ENCODE measurements around the gene SYNE2. TPM values are rescaled to one million over a fixed set of nuclear protein-coding genes. Genes with fewer than 3 reads are reported as not detected.

The SYNE2 gene
- total and polyA plus RNA-seq, 2 of the 8 experiments (the other 6 are each of a cell fraction or from before 2014, with no cell fraction given), result 32.6 to 46.1 TPM

DNA sequence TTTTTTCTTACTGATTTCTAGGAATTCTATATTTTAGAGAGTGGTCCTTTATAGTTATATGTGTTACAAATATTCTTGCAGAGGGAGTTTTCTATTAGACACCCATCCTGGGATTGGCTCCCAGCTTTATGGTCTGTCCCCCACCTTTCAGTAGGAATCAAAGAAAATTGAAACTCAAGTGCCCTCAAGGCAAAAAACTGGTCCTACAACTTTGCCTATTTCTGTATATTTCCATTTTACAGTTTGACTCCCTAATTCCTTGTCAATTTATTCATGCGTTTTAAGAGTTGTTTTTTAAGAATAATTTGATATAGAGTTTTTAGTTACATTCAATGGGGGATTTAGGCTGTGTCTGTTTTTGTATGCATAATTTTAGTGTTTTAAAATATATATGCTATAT, 208.9 kb downstream of the SYNE2 start:
- Histone ChIP-seq H2BK20ac (ENCODE audit: low read length) (no peak overlapping the region), H3K27me3 (replicated peaks in 1 of 4; ENCODE audit: control insufficient read depth in 3 of 4, extremely low read depth in 1 of 4, insufficient read depth in 3 of 4, low read length in 3 of 4) (no peaks in the 10 kb centered on the region), H3K56ac (replicated peaks; ENCODE audit: insufficient read length, low read depth, low read length) (no peak overlapping the region), H2AFZ (ENCODE audit: low read length) (no peak overlapping the region), H4K8ac (ENCODE audit: extremely low read depth, insufficient read depth, low read length) (no peak overlapping the region), H4K5ac (ENCODE audit: insufficient read length, low read depth, low read length) (no peak overlapping the region), H3K9me3 (ENCODE audit: insufficient read depth in 2 of 2, low read depth in 1 of 2, low read length in 1 of 2) (no peaks in the 10 kb centered on the region), H4K20me1 (replicated peaks in 1 of 2; ENCODE audit: control insufficient read depth in 1 of 2, insufficient read depth in 2 of 2, low read length in 2 of 2) (no peaks in the 10 kb centered on the region), H3K36me3 (ENCODE audit: control insufficient read depth in 2 of 4, insufficient read depth in 4 of 4, low read length in 3 of 4) (peaks cover 0 to 7% (median 3%) of the 10 kb centered on the region in 4 experiments; a peak in 4 of 8 replicates), H2BK12ac (ENCODE audit: low read depth, low read length) (no peak overlapping the region), H2AK5ac (ENCODE audit: low read depth, low read length) (no peak overlapping the region), H3K27ac (ENCODE audit: low read depth, low read length) (no peak overlapping the region), H3K23me2 (ENCODE audit: low read depth, low read length) (no peaks in the 10 kb centered on the region), H3K79me2 (ENCODE audit: control insufficient read depth in 1 of 2, insufficient read depth in 2 of 2, low read length in 2 of 2) (no peaks in the 10 kb centered on the region), H3K4me3 (ENCODE audit: extremely low read depth in 1 of 4, insufficient read depth in 2 of 4, low read depth in 3 of 4, low read length in 4 of 4) (peak overlapping the region in 1 of 4 experiments; percentile 5; a peak in 1 of 8 replicates), H2BK5ac (ENCODE audit: low read depth, low read length) (no peak overlapping the region), H2BK15ac (ENCODE audit: low read length) (no peak overlapping the region), H3K4me1 (replicated peaks in 1 of 4; ENCODE audit: control insufficient read depth in 3 of 4, insufficient read depth in 4 of 4, low read length in 3 of 4) (peaks cover 0 to 12% (median 5%) of the 10 kb centered on the region in 4 experiments; a peak in 3 of 7 replicates), H3K79me1 (ENCODE audit: low read depth, low read length) (no peaks in the 10 kb centered on the region), H3K9ac (replicated peaks in 1 of 4; ENCODE audit: extremely low read depth in 1 of 4, low read depth in 3 of 4, low read length in 3 of 4) (no peak overlapping the region), H3K4ac (replicated peaks; ENCODE audit: insufficient read length, low read depth, low read length) (no peak overlapping the region), H3K4me2 (ENCODE audit: insufficient read depth in 1 of 2, low read depth in 2 of 2, low read length in 2 of 2) (no peak overlapping the region; a peak in 1 of 4 replicates), H4K91ac (replicated peaks; ENCODE audit: insufficient read length, low read length) (no peak overlapping the region), H3K18ac (ENCODE audit: extremely low read depth, low read length) (no peak overlapping the region), H3K23ac (ENCODE audit: insufficient read length) (no peak overlapping the region), H2BK120ac (replicated peaks; ENCODE audit: low read depth, low read length) (no peak overlapping the region), H3K14ac (ENCODE audit: insufficient read length) (no peak overlapping the region)
- TF ChIP-seq RFX5 (IDR thresholded peaks at IDR 0.05; ENCODE audit: borderline replicate concordance, low read depth, low read length) (no peak), NRF1 (IDR thresholded peaks at IDR 0.05; ENCODE audit: low read depth, low read length) (no peak)
- POLR2A ChIA-PET (ENCODE audit: partially characterized antibody), result no interaction called here
- WGBS, 2 experiments (ENCODE audit: extremely low coverage in 1 of 2, insufficient coverage in 1 of 2, insufficient read length in 1 of 2, insufficient replicate concordance in 2 of 2, low coverage in 1 of 2, low lambda C conversion rate in 2 of 2, missing lambda C conversion rate in 1 of 2), result 74% methylated on average over 1 of the region's 1 CpG; no CpG with 5 or more reads in 1 of the 2 experiments
- FAIRE-seq (no peak), DNase-seq (ENCODE audit: low read depth in 1 of 2, low spot score in 2 of 2) (no peak)
- CTCF ChIA-PET (ENCODE audit: partially characterized antibody), result interaction anchor here (1.0 to 1.8 kb wide), 3 partner anchors 19 to 94 kb away, joined by 5 to 10 read pairs (median 7); no protein-coding TSS in a partner anchor

All from H1 (cell line).